ENCODE data around the gene EFNA5.
A peak's percentile ranks its signal among the peaks of the same experiment; 100 is the strongest.

The EFNA5 gene

GRCh38 chr5:107602896-107603295 lies 67.8 kb downstream of the EFNA5 start:
- DNase-seq, result no peak

- no peak for DNase-seq
Measured at GRCh38 chr5:107601076-107601475, 69.7 kb downstream of the EFNA5 start.

- no peak for DNase-seq
Measured at GRCh38 chr5:107598958-107599357, 71.8 kb downstream of the EFNA5 start.

GRCh38 chr5:107597803-107598202 lies 72.9 kb downstream of the EFNA5 start:
- no peak for DNase-seq

GRCh38 chr5:107597247-107597646 lies 73.5 kb downstream of the EFNA5 start:
- DNase-seq, result peak in 1 of 2 experiments; percentile 30

GRCh38 chr5:107594253-107595045 lies 76.3 kb downstream of the EFNA5 start:
- peak in 1 of 2 experiments; percentile 31 for DNase-seq

GRCh38 chr5:107593009-107593408 lies 77.7 kb downstream of the EFNA5 start:
- peak; percentile 26 to 84 for DNase-seq

- DNase-seq, result peak in 1 of 2 experiments; percentile 35
Measured at GRCh38 chr5:107592515-107592914, 78.2 kb downstream of the EFNA5 start.

GRCh38 chr5:107590686-107591085 lies 80.1 kb downstream of the EFNA5 start:
- DNase-seq, result no peak

GRCh38 chr5:107589520-107590193 lies 81.1 kb downstream of the EFNA5 start:
- no peak for DNase-seq

GRCh38 chr5:107582625-107583024 lies 88.1 kb downstream of the EFNA5 start:
- DNase-seq, result no peak

- no peak for DNase-seq
Measured at GRCh38 chr5:107580889-107581820, 89.6 kb downstream of the EFNA5 start.

- no peak for DNase-seq
Measured at GRCh38 chr5:107578051-107578635, 92.6 kb downstream of the EFNA5 start.

GRCh38 chr5:107577394-107577950 lies 93.3 kb downstream of the EFNA5 start:
- no peak for DNase-seq

GRCh38 chr5:107576736-107577393 lies 93.9 kb downstream of the EFNA5 start:
- no peak for DNase-seq

- no peak for DNase-seq
Measured at GRCh38 chr5:107576155-107576554, 94.6 kb downstream of the EFNA5 start.

GRCh38 chr5:107574287-107574686 lies 96.5 kb downstream of the EFNA5 start:
- DNase-seq, result peak in 1 of 2 experiments; percentile 49

GRCh38 chr5:107572715-107573368 lies 97.9 kb downstream of the EFNA5 start:
- peak in 1 of 2 experiments; percentile 35 for DNase-seq

- peak; percentile 86 to 95 for DNase-seq
Measured at GRCh38 chr5:107571621-107572536, 98.9 kb downstream of the EFNA5 start.
